NCI-H524 (cell line): ENCODE results near the gene TMC1.
A peak's percentile ranks its signal among the peaks of the same experiment; 100 is the strongest.
"Not testable (repeated sequence)": the region's sequence is repeated elsewhere in the genome, so short reads cannot be mapped to it uniquely, and the experiment has no call there.

Experiments
- DNase-seq, 2 experiments: peaks; one replicate each; lab custom pipeline; 2025; lab: John Stamatoyannopoulos, UW

The TMC1 gene

GRCh38 chr9:72763022-72763421 lies 241.6 kb downstream of the TMC1 start:
- no peak for DNase-seq

DNA sequence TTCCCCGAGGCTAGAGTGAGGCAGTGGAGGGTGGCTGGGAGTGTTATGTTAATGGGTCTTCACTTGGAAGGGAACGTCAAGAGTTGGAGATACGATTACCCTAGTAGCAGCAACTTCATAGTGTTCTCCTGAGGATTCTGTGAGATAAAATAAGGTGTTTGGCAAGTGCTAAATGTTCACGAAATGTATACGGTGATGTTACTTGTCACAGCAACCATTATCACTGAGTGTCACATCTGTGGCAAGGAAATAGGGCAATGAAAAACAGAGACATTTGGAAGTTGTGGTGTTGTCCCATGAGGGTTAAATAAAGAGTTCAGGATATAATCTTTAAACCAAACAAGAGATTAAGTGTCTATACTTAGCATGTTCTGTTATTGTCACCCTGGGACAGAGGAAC lies 248.1 kb downstream of the TMC1 start:
- no peak for DNase-seq

GRCh38 chr9:72772661-72773060 lies 251.3 kb downstream of the TMC1 start:
- no peak for DNase-seq

- DNase-seq, result no peak
Measured at GRCh38 chr9:72773570-72773969, 252.2 kb downstream of the TMC1 start.

GRCh38 chr9:72775570-72775969 lies 254.2 kb downstream of the TMC1 start:
- no peak for DNase-seq

DNA sequence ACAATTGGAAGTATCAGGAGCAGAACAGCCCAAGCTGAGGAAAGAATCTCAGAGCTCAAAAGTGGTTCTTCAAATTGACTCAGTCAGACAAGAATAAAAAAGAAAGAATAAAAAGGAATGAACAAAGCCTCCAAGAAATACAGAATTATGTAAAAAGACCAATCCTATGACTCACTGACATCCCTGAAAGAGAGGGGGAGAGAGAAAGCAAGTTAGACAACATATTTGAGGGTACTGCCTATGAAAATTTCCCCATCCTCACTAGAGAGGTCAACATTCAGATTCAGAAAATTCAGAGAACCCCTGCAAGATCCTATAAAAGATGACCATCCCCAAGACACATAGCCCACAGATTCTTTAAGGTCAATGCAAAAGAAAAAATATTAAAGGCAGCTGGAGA lies 258.2 kb downstream of the TMC1 start:
- no peak for DNase-seq

DNA sequence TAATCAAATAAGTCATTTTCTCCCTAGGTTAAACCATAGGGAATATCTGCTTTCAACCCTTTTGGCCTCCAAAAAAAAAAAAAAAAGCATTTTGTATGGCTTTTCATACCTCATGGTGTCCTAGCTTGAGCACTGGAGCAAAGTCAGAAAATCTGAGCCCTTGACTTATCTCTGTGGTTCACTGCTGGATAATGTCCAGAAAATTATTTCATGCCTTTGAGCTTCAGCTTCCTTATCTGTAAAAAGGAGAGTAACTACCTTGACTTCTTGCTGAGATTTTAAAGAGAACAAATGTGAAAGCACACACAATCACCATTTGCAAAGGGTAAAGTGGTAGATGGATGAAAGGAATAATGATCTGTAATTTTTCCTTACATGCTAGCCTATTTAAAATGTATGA lies 265.5 kb downstream of the TMC1 start:
- no peak for DNase-seq

DNA sequence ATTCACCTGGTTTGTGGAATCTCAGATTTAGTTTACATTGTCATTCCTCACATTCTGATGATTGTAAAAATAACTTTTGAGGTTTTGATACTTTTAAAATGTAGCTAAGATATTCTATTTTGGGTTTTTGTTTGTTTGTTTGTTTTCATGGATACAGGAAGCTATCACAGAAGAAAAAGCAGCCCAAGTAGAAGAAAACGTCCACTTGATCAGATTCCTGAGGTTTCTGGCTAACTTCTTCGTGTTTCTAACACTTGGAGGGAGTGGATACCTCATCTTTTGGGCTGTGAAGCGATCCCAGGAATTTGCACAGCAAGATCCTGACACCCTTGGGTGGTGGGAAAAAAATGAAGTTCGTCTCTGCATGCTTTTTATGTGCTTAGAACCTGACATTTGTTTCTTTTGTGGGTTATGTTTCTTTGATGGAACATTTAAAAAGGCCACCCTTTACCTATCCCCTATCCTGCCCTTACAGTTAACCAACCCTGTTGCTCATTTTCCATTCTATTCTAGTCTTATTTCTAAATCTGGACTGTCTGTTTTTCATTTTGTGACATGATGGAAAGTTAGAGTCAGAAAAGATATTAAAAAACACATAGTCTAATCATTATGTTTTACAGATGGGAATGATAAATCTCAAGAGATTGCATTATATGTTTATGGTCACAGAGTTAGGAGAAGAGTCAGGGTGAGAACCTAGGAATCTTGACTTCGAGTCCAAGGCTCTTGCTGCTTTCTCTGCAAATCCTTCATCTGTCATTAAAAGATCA lies 267.7 kb downstream of the TMC1 start:
- DNase-seq, result no peak

DNA sequence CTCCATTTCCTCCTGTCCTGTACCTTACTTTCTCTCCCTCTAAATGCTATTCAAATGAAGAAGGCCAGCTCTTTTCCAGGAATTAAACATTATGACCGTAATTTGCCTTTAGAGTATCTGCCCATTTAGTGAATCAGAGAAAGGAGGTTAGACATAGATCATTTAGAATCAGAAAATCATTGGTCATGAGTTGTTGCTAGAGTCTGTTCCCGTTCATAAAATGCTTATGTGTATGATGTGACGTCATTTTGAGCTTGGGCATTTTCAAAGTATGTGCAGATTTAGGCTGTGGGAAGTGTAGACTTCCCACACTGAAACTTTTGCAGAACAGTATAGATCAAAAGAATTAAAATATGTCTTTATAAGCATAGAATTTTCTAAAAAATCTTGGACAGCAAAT lies 268.5 kb downstream of the TMC1 start:
- no peak for DNase-seq

GRCh38 chr9:72790989-72791388 lies 269.6 kb downstream of the TMC1 start:
- no peak for DNase-seq

DNA sequence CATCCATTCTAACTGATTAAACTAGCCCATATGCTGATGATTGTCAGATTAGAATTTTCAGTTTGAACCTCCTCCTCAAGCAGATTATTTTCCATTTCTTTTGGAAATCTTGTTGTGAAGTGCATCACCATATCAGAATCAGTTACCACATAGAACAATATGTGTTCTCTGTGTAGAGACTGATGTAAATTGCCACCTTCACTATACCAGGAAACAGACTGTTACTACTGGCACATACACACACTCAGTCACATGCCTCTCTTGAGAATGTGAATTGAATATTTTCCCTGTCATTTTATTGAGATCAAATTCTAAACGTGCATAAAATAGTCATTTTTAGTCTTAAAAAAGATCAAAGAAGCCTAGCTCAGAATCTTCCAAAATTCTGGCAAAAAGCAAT lies 270.0 kb downstream of the TMC1 start:
- no peak for DNase-seq

DNA sequence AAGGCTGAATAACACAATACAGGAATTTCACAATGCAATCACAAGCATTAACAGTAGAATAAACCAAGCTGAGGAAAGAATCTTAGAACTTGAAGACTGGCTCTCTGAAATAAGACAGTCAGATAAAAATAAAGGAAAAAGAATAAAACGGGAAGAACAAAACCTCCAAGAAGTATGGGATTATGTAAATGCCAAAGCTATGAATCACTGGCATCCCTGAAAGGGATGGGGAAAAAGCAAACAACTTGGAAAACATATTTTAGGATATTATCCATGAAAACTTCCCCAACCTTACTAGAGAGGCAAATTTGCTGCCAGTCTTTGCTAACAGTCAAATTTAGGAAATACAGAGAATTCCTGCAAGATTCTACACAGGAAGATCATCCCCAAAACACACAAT lies 273.5 kb downstream of the TMC1 start:
- DNase-seq, result no peak

DNA sequence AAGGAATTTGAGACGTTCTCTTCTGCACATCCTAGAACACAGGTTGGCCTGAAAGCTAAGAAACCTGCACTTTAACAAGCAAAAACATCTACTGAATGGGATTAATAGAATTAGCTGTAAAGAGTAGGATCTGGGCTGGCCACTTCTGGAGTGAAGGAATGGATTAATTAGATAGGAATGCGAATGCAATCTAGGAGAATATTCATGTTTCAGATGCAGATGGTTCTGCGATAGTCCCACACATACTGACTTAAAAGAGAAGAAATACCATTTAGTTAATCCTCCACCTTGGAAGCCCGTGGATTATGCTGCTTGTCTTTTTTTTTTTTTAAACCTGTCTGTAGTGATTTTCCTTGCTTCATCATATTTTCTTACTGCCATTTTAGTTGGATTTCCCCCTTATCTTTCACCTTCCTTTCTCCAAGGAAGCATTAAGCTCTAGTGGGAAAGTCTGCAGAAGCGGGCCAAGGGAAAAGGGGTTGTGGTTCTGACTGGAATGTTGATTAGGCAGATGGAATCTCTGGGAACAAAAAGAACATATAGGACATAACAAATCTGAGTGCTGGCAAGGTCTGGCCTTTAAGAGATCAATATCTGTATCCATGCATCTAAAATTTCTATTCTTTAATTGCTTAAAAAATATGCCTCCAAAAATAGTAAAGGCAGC lies 279.1 kb downstream of the TMC1 start:
- no peak for DNase-seq

GRCh38 chr9:72805238-72805637 lies 283.8 kb downstream of the TMC1 start:
- DNase-seq, result no peak

GRCh38 chr9:72806313-72806809 lies 285.0 kb downstream of the TMC1 start:
- DNase-seq, result not testable (repeated sequence)

DNA sequence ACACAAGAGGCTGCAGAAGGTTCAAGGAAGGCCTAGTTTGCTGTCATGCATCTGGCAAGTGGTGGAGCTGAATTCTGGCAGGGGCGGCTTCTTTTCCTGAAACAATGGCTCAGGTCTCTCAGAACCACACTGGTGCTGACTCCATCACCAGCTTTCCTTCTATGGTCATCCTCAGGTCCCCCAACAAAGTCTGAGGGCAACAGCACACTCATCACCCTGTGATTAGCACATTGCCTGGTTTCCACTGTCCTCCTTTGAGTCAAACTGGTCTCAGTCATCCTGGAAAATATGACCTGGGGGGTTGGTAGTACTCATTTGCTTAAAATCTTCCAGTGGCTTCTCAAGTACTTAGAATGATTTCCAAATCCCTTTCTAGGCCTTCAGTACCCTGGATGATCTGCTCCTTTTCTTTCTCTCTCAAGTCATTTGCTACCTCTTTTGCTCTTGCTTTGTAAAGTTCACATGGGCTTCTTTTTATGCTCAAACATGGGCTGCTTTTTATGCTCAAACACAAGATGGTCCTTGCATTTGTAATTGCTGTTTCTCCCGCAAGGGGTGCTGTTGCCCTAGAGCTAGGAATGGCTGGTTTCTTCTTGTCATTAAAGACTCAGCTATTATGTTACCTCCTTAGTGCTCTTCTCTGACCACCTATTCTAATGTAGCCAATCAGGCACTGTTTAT lies 286.5 kb downstream of the TMC1 start:
- no peak for DNase-seq

GRCh38 chr9:72808446-72808768 lies 287.0 kb downstream of the TMC1 start:
- no peak for DNase-seq

- DNase-seq, result no peak
Measured at GRCh38 chr9:72809586-72809985, 288.2 kb downstream of the TMC1 start.

- DNase-seq, result peak in 1 of 2 experiments; percentile 58
Measured at GRCh38 chr9:72812559-72813111, 291.2 kb downstream of the TMC1 start.

DNA sequence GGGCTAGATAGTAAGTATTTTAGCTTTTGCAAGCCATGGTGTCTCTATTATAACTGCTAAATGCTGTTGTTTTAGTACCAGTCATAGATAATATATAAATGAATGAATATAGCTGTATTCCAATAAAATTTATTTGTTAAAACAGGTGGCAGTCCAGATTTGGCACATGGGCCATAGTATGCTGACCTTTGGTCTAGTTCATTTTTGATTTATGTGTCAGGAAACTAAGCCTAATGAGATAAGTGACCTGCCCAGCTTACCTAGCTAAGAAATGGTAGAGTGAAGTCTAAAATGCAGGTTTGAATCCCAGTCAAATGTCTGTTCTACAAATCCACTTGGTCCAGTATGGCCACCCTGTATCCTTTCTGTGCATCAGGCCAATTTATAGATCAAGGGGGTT lies 292.1 kb downstream of the TMC1 start:
- DNase-seq, result no peak

DNA sequence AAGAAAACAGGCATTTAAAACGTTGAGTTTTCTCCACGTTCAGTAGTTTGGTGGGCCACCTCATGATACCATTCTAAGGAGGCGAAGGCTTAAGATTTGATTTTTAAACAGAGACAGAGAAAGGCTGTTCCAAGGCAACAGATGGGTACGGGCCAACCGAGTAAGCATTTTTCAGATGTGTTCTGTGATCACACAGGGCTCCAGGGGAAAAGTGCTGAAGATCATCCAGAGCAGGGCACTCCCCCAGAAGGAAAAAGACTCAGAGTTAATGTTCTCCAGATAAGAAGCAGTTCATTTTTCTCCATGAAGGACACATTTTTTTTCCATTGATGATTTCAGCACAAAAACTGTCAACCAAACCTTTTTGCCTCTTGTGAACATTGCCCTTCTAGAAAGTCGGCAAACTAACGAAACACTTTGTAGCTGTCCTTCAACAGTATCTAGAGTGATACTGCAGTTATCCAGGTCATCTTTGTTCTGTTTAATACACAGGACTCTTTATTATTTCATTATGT lies 292.7 kb downstream of the TMC1 start:
- no peak for DNase-seq

GRCh38 chr9:72816666-72817065 lies 295.3 kb downstream of the TMC1 start:
- DNase-seq, result no peak

GRCh38 chr9:72817413-72817812 lies 296.0 kb downstream of the TMC1 start:
- no peak for DNase-seq
